HL-60 (cell line): ENCODE measurements around the gene SEPTIN5.

ENCODE experiments used
- DNase-seq, 2 experiments: peaks; one replicate each; pipeline ENCODE4 v3.0.0-alpha.2; 2010 to 2020; ENCODE audit warnings: low read depth in 1 of 2, low spot score in 1 of 2
- H3K27ac ChIP-seq: fragments of 250-450 bp; sonication (Bioruptor Pico); replicated peaks from 2 replicates; pipeline ENCODE4 v1.5.1; 2020; ENCODE audit warnings: mild to moderate bottlenecking, moderate library complexity
- H3K27me3 ChIP-seq: fragments of 250-450 bp; sonication (Bioruptor Pico); 2 replicates; pipeline ENCODE4 v1.5.1; 2021; ENCODE audit warnings: mild to moderate bottlenecking, moderate library complexity; ENCODE audit not compliant: insufficient read depth, poor library complexity, severe bottlenecking
- H3K4me3 ChIP-seq: replicated peaks from 2 replicates; pipeline ENCODE4 v1.5.1; 2011; ENCODE audit warnings: mild to moderate bottlenecking, control low read depth, low read length; ENCODE audit not compliant: insufficient read depth
- GABPA ChIP-seq: IDR thresholded peaks from 2 replicates; pipeline ENCODE4 v1.6.1; 2012; ENCODE audit warnings: low read depth
- POLR2AphosphoS5 ChIP-seq: IDR thresholded peaks from 2 replicates; pipeline ENCODE4 v1.6.1; 2012; ENCODE audit warnings: low read depth
- SPI1 ChIP-seq: IDR thresholded peaks from 2 replicates; pipeline ENCODE4 v1.6.1; 2012; ENCODE audit warnings: low read depth, mild to moderate bottlenecking, borderline replicate concordance
- TF ChIP-seq, protein P1 (sequence below): IDR thresholded peaks from one replicate; pipeline ENCODE4 v1.5.1; 2011; ENCODE audit warnings: low read length, control low read depth, inconsistent platforms; ENCODE audit not compliant: insufficient read depth
- TF ChIP-seq, protein P2 (sequence below): IDR thresholded peaks from 2 replicates; pipeline ENCODE4 v1.6.1; 2012; ENCODE audit warnings: low read depth; ENCODE audit not compliant: insufficient replicate concordance

The SEPTIN5 gene

DNA sequence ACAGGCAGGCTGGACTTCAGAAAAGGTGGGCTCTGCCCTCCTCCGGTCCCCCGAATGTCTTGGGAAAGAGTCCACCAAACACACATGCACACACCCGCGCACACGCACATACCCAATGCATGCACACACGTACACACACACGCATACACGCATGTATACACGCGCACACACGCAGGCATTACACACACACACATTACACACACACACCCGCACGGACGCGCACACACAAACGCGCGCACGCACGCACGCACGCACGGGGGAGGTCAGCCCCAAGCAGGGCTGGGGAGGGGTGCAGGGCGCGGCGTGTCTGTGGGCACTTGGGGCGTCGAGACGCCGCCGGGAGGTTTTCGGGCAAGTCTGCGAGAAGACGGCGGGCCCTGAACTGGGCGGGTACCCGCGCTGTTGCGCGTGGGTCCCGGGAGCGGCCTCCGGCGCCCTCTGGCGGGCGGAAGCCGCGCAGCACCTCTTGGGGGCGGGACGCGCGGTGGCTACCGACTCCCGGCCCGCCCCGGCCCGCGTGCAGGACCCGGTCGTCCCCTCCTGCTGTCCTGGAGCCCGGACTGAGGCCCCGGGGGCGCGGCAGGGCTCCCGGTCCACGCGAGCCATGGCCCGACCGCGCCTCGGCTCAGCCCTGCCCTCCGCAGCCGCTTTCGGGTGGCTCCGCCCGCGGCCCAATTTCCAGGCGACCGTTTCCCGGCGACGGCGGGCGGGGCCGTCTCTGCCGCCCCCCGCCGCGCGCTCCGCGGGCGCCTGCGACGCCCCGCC is 3.6 kb downstream of the SEPTIN5 start:
- Histone ChIP-seq H3K27ac (no peak overlapping the region), H3K4me3 (peak overlapping the region; percentile 40), H3K27me3 (peaks cover 3% of the 10 kb centered on the region)
- DNase-seq: peak; percentile 66 to 72
- TF ChIP-seq, protein P1, sequence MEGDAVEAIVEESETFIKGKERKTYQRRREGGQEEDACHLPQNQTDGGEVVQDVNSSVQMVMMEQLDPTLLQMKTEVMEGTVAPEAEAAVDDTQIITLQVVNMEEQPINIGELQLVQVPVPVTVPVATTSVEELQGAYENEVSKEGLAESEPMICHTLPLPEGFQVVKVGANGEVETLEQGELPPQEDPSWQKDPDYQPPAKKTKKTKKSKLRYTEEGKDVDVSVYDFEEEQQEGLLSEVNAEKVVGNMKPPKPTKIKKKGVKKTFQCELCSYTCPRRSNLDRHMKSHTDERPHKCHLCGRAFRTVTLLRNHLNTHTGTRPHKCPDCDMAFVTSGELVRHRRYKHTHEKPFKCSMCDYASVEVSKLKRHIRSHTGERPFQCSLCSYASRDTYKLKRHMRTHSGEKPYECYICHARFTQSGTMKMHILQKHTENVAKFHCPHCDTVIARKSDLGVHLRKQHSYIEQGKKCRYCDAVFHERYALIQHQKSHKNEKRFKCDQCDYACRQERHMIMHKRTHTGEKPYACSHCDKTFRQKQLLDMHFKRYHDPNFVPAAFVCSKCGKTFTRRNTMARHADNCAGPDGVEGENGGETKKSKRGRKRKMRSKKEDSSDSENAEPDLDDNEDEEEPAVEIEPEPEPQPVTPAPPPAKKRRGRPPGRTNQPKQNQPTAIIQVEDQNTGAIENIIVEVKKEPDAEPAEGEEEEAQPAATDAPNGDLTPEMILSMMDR: peak; percentile 72
- TF ChIP-seq GABPA: no peak

DNA sequence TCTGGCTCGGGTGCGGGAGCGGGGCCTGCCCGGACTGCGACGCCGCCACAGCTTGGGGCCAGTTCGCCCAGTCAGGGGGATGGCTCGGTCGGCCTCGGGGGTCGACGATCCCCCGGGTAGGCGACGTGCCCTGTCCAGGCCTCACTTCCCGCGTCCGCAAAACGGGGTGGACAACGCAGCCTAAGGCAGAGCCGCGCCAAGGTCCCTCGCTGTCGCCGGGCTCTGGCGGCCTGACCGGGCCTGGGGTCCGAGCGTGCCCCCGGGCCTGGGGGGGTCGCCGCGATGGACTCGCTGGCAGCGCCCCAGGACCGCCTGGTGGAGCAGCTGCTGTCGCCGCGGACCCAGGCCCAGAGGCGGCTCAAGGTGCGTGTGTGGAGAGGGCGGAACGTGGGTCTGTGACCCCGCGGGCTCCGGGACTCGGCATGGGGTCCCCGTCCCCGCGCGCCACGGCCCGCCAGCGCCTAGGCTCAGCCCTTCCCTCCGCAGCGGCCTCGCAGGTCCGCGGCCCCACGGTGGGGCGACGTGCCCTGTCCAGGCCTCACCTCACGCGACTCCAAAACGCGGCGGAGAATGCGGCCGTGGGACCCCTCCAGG is 4.2 kb downstream of the SEPTIN5 start:
- H3K4me3 ChIP-seq: peak overlapping the region; percentile 40
- H3K27me3 ChIP-seq: peaks cover 9% of the 10 kb centered on the region
- H3K27ac ChIP-seq: no peak overlapping the region
- DNase-seq: no peak
- TF ChIP-seq POLR2AphosphoS5 (no peak), SPI1 (no peak), GABPA (no peak)
- TF ChIP-seq, protein P2, sequence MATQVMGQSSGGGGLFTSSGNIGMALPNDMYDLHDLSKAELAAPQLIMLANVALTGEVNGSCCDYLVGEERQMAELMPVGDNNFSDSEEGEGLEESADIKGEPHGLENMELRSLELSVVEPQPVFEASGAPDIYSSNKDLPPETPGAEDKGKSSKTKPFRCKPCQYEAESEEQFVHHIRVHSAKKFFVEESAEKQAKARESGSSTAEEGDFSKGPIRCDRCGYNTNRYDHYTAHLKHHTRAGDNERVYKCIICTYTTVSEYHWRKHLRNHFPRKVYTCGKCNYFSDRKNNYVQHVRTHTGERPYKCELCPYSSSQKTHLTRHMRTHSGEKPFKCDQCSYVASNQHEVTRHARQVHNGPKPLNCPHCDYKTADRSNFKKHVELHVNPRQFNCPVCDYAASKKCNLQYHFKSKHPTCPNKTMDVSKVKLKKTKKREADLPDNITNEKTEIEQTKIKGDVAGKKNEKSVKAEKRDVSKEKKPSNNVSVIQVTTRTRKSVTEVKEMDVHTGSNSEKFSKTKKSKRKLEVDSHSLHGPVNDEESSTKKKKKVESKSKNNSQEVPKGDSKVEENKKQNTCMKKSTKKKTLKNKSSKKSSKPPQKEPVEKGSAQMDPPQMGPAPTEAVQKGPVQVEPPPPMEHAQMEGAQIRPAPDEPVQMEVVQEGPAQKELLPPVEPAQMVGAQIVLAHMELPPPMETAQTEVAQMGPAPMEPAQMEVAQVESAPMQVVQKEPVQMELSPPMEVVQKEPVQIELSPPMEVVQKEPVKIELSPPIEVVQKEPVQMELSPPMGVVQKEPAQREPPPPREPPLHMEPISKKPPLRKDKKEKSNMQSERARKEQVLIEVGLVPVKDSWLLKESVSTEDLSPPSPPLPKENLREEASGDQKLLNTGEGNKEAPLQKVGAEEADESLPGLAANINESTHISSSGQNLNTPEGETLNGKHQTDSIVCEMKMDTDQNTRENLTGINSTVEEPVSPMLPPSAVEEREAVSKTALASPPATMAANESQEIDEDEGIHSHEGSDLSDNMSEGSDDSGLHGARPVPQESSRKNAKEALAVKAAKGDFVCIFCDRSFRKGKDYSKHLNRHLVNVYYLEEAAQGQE: no peak
- TF ChIP-seq, protein P1: no peak

DNA sequence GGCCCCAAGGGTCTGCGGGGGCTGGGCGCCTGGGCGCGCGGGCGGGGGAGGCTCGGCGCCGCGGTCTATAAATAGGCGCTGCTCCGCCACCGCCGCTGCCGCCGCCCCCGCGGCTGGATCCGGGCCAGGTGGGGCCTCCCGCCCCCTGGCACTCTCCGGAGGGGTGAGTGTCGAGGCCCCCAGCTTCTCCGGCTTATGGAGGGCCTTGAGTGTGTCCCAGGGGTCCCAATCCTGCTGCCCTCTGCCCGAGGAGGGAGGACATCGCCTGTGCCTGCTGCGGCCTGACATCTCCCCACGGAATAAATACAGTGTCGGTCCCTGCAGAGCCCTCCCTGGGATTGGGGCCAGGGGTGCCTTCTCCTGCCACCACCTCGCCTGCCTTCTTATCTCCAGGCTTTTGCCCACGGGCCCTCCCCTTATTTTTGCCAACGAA is 4.8 kb downstream of the SEPTIN5 start:
- Histone ChIP-seq H3K4me3 (no peak overlapping the region), H3K27ac (no peak overlapping the region), H3K27me3 (peaks cover 10% of the 10 kb centered on the region)
- TF ChIP-seq, protein P2: no peak
- no peak for TF ChIP-seq SPI1
- TF ChIP-seq, protein P1: no peak
- no peak for TF ChIP-seq GABPA
- TF ChIP-seq POLR2AphosphoS5: no peak
- no peak for DNase-seq
